ENCODE results near the gene ORC3. TPM values are rescaled to one million over a fixed set of nuclear protein-coding genes. Genes with fewer than 3 reads are reported as not detected.

Gene ORC3
- polyA plus RNA-seq, 4 donors = 9.5 to 31.6 (median 17.8) TPM

DNA sequence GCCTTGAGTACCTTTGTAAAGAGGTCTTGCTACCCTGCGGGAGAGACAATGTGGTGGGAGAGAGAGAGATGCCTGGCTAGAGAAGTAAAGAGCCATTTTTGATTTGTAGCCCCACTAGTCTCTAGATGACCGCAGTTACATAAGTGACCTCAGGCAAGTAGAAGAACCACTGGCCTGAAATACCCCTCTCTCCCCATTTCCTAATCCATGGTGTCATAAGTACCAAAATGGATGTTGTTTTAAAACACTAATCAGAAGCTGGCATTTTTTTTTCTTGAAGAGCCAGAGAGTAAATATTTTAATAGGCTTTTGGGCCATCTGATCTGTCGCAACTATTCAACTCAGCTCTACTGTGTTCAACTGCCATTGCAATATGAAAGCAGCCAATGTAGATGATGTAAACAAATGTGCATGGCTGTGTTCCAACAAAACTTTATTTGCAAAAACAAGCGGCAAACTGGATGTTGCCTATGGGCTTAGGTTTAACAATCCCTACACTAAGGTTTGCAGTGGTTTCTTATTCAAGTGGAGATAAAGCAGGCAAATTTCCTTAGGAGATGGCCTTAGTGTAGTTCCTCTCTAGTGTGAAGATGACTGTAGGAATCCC, 36.7 kb upstream of the ORC3 start:
- H3K4me1 ChIP-seq (ENCODE audit: control insufficient read depth in 3 of 3, insufficient read depth in 2 of 3, low read depth in 1 of 3, low read length in 2 of 3) = no peaks in the 10 kb centered on the region
- H3K9me3 ChIP-seq (ENCODE audit: control insufficient read depth in 2 of 2, insufficient read depth in 1 of 2, low read depth in 1 of 2, low read length in 1 of 2) = no peaks in the 10 kb centered on the region
- no peak overlapping the region for H3K4me3 ChIP-seq (ENCODE audit: low read depth in 1 of 3, low read length in 3 of 3)
- FAIRE-seq = no peak
- H3K36me3 ChIP-seq (ENCODE audit: control insufficient read depth in 3 of 3, insufficient read depth in 2 of 3, low read depth in 1 of 3, low read length in 3 of 3) = peaks cover 4 to 19% (median 4%) of the 10 kb centered on the region in 3 donors
- WGBS, 3 donors = 82 to 96% (median 95%) methylated on average over 4 of the region's 4 CpGs
- H3K27ac ChIP-seq (ENCODE audit: low read depth in 1 of 3, low read length in 2 of 3) = no peak overlapping the region
- DNase-seq = no peak
- no peaks in the 10 kb centered on the region for H3K27me3 ChIP-seq (ENCODE audit: control insufficient read depth in 3 of 3, insufficient read depth in 3 of 3, low read length in 3 of 3)

DNA sequence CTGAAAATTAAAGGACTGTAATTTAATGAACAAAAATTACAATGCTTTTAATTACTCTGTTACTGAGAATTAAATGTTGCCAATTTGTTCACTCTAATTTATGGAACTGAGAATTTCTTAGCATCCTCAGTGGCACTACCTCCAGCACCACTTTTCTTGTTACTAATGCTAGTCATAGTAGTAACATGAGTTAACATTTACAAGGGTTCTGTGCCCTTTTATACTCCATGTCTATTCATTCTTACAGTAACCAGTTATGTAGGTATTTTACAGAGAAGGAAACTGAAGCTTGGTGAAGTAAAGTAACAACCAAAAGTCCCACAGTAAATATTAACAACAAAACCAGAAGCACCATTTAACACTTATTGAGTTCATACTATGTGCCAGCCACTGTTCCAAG, 34.4 kb upstream of the ORC3 start:
- Histone ChIP-seq H3K27ac (ENCODE audit: low read depth in 1 of 3, low read length in 2 of 3) (no peak overlapping the region), H3K4me3 (ENCODE audit: low read depth in 1 of 3, low read length in 3 of 3) (no peak overlapping the region), H3K9me3 (ENCODE audit: control insufficient read depth in 2 of 2, insufficient read depth in 1 of 2, low read depth in 1 of 2, low read length in 1 of 2) (no peaks in the 10 kb centered on the region), H3K27me3 (ENCODE audit: control insufficient read depth in 3 of 3, insufficient read depth in 3 of 3, low read length in 3 of 3) (no peaks in the 10 kb centered on the region), H3K4me1 (ENCODE audit: control insufficient read depth in 3 of 3, insufficient read depth in 2 of 3, low read depth in 1 of 3, low read length in 2 of 3) (no peaks in the 10 kb centered on the region), H3K36me3 (ENCODE audit: control insufficient read depth in 3 of 3, insufficient read depth in 2 of 3, low read depth in 1 of 3, low read length in 3 of 3) (peaks cover 2 to 24% (median 5%) of the 10 kb centered on the region in 3 donors)
- no peak for DNase-seq
- FAIRE-seq = no peak

GRCh38 chr6:87558446-87558845, 31.5 kb upstream of the ORC3 start:
- H3K4me1 ChIP-seq (ENCODE audit: control insufficient read depth in 3 of 3, insufficient read depth in 2 of 3, low read depth in 1 of 3, low read length in 2 of 3) = no peaks in the 10 kb centered on the region
- H3K9me3 ChIP-seq (ENCODE audit: control insufficient read depth in 2 of 2, insufficient read depth in 1 of 2, low read depth in 1 of 2, low read length in 1 of 2) = no peaks in the 10 kb centered on the region
- DNase-seq (no peak), FAIRE-seq (no peak)
- H3K36me3 ChIP-seq (ENCODE audit: control insufficient read depth in 3 of 3, insufficient read depth in 2 of 3, low read depth in 1 of 3, low read length in 3 of 3) = peaks cover 4 to 26% (median 4%) of the 10 kb centered on the region in 3 donors
- H3K4me3 ChIP-seq (ENCODE audit: low read depth in 1 of 3, low read length in 3 of 3) = no peak overlapping the region
- no peak overlapping the region for H3K27ac ChIP-seq (ENCODE audit: low read depth in 1 of 3, low read length in 2 of 3)
- H3K27me3 ChIP-seq (ENCODE audit: control insufficient read depth in 3 of 3, insufficient read depth in 3 of 3, low read length in 3 of 3) = no peaks in the 10 kb centered on the region

DNA sequence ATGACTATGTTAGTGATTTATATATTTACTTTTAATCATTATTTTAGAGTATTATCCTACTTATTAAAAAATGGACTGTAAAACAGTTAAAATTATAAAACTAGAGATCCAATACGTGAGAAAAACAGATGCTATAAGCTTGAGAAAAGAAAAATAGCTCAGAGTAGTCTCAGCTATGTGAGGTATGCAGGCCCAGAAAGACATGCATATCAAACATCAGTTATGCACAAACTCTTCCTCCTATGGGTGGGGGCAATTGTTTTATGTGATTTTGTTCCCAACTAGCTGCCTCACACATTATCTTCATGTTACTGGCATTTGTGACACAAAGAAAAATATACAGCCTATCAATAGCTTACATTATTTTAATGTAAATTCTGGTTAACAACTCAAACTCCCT, 28.9 kb upstream of the ORC3 start:
- H3K9me3 ChIP-seq (ENCODE audit: control insufficient read depth in 2 of 2, insufficient read depth in 1 of 2, low read depth in 1 of 2, low read length in 1 of 2) = no peaks in the 10 kb centered on the region
- WGBS, 3 donors = 81 to 100% (median 100%) methylated on average over 1 of the region's 1 CpG
- no peak for DNase-seq
- H3K4me3 ChIP-seq (ENCODE audit: low read depth in 1 of 3, low read length in 3 of 3) = no peak overlapping the region
- H3K27me3 ChIP-seq (ENCODE audit: control insufficient read depth in 3 of 3, insufficient read depth in 3 of 3, low read length in 3 of 3) = no peaks in the 10 kb centered on the region
- no peaks in the 10 kb centered on the region for H3K4me1 ChIP-seq (ENCODE audit: control insufficient read depth in 3 of 3, insufficient read depth in 2 of 3, low read depth in 1 of 3, low read length in 2 of 3)
- no peak overlapping the region for H3K27ac ChIP-seq (ENCODE audit: low read depth in 1 of 3, low read length in 2 of 3)
- peaks cover 4 to 31% (median 4%) of the 10 kb centered on the region in 3 donors for H3K36me3 ChIP-seq (ENCODE audit: control insufficient read depth in 3 of 3, insufficient read depth in 2 of 3, low read depth in 1 of 3, low read length in 3 of 3)
- FAIRE-seq = no peak

- Histone ChIP-seq H3K36me3 (ENCODE audit: control insufficient read depth in 3 of 3, insufficient read depth in 2 of 3, low read depth in 1 of 3, low read length in 3 of 3) (peaks cover 0 to 8% (median 3%) of the 10 kb centered on the region in 3 donors), H3K4me3 (ENCODE audit: low read depth in 1 of 3, low read length in 3 of 3) (no peak overlapping the region), H3K9me3 (ENCODE audit: control insufficient read depth in 2 of 2, insufficient read depth in 1 of 2, low read depth in 1 of 2, low read length in 1 of 2) (no peaks in the 10 kb centered on the region), H3K27me3 (ENCODE audit: control insufficient read depth in 3 of 3, insufficient read depth in 3 of 3, low read length in 3 of 3) (no peaks in the 10 kb centered on the region), H3K27ac (ENCODE audit: low read depth in 1 of 3, low read length in 2 of 3) (peak overlapping the region in 1 of 3 donors; percentile 80), H3K4me1 (ENCODE audit: control insufficient read depth in 3 of 3, insufficient read depth in 2 of 3, low read depth in 1 of 3, low read length in 2 of 3) (peaks cover 0 to 38% (median 8%) of the 10 kb centered on the region in 3 donors)
- FAIRE-seq = peak; percentile 87
- peak; percentile 70 to 75 for DNase-seq
- 20 to 50% (median 37%) methylated on average over 4 of the region's 4 CpGs for WGBS, 3 donors
Measured at GRCh38 chr6:87572021-87572420, 17.9 kb upstream of the ORC3 start.

DNA sequence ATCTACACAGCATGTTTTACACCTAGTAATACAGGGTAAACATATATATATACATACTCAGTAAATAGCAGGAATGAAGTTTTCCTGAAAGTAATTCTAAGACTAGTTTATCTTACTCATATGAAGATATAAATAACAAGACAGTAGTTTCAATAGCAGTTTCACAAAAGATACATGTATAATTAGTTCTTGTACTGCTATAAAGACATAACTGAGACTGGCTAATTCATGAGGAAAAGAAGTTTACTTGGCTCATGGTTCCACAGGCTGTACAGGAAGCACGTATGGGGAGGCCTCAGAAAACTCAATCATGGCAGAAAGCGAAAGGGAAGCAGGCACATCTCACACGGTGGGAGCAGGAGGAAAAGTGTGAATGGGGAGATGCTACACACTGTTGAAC, 17.1 kb upstream of the ORC3 start:
- H3K4me3 ChIP-seq (ENCODE audit: low read depth in 1 of 3, low read length in 3 of 3) = no peak overlapping the region
- no peak for FAIRE-seq
- H3K9me3 ChIP-seq (ENCODE audit: control insufficient read depth in 2 of 2, insufficient read depth in 1 of 2, low read depth in 1 of 2, low read length in 1 of 2) = no peaks in the 10 kb centered on the region
- H3K36me3 ChIP-seq (ENCODE audit: control insufficient read depth in 3 of 3, insufficient read depth in 2 of 3, low read depth in 1 of 3, low read length in 3 of 3) = peaks cover 0 to 7% (median 3%) of the 10 kb centered on the region in 3 donors
- H3K27me3 ChIP-seq (ENCODE audit: control insufficient read depth in 3 of 3, insufficient read depth in 3 of 3, low read length in 3 of 3) = no peaks in the 10 kb centered on the region
- DNase-seq = peak in 1 of 2 donors; percentile 41
- peaks cover 0 to 38% (median 8%) of the 10 kb centered on the region in 3 donors for H3K4me1 ChIP-seq (ENCODE audit: control insufficient read depth in 3 of 3, insufficient read depth in 2 of 3, low read depth in 1 of 3, low read length in 2 of 3)
- 74 to 78% (median 77%) methylated on average over 3 of the region's 3 CpGs for WGBS, 3 donors
- peak overlapping the region in 2 of 3 donors; percentile 38 to 80 for H3K27ac ChIP-seq (ENCODE audit: low read depth in 1 of 3, low read length in 2 of 3)

GRCh38 chr6:87573307-87574024, 16.5 kb upstream of the ORC3 start:
- no peaks in the 10 kb centered on the region for H3K27me3 ChIP-seq (ENCODE audit: control insufficient read depth in 3 of 3, insufficient read depth in 3 of 3, low read length in 3 of 3)
- no peaks in the 10 kb centered on the region for H3K9me3 ChIP-seq (ENCODE audit: control insufficient read depth in 2 of 2, insufficient read depth in 1 of 2, low read depth in 1 of 2, low read length in 1 of 2)
- no peak for DNase-seq
- H3K27ac ChIP-seq (ENCODE audit: low read depth in 1 of 3, low read length in 2 of 3) = peak overlapping the region in 2 of 3 donors; percentile 38 to 80
- peaks cover 0 to 38% (median 8%) of the 10 kb centered on the region in 3 donors for H3K4me1 ChIP-seq (ENCODE audit: control insufficient read depth in 3 of 3, insufficient read depth in 2 of 3, low read depth in 1 of 3, low read length in 2 of 3)
- peaks cover 0 to 2% (median 0%) of the 10 kb centered on the region in 3 donors for H3K36me3 ChIP-seq (ENCODE audit: control insufficient read depth in 3 of 3, insufficient read depth in 2 of 3, low read depth in 1 of 3, low read length in 3 of 3)
- FAIRE-seq = no peak
- no peak overlapping the region for H3K4me3 ChIP-seq (ENCODE audit: low read depth in 1 of 3, low read length in 3 of 3)
- 93 to 95% (median 95%) methylated on average over 5 of the region's 5 CpGs for WGBS, 3 donors

DNA sequence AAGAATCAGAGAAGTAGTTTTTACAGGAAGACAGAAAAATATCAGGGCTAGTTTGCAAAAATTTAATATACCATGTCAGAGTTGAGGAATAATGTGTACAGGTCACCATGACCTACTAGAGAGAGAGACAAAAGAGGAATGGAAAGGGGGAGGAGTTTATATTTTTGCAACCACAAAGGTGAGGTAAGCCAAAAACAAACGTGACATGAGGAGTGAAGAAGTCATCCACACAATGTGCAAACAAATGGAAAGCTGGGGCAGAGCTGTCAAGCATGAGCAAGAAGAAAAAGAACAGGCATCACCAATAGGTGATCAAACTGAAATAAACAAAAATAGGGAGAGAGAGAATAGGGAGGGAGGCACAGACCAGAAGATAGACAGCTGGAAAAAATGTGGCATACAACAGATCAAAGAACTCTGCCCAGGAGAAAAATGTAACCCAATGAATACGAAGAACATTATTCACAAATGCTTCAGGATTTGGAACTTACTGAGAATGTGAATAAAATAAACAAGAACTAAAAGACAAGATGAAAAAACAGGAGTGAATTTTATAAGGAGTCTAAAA, 15.6 kb upstream of the ORC3 start:
- Histone ChIP-seq H3K9me3 (ENCODE audit: control insufficient read depth in 2 of 2, insufficient read depth in 1 of 2, low read depth in 1 of 2, low read length in 1 of 2) (no peaks in the 10 kb centered on the region), H3K27me3 (ENCODE audit: control insufficient read depth in 3 of 3, insufficient read depth in 3 of 3, low read length in 3 of 3) (no peaks in the 10 kb centered on the region), H3K4me3 (ENCODE audit: low read depth in 1 of 3, low read length in 3 of 3) (no peak overlapping the region), H3K36me3 (ENCODE audit: control insufficient read depth in 3 of 3, insufficient read depth in 2 of 3, low read depth in 1 of 3, low read length in 3 of 3) (peaks cover 0 to 4% (median 0%) of the 10 kb centered on the region in 3 donors), H3K27ac (ENCODE audit: low read depth in 1 of 3, low read length in 2 of 3) (no peak overlapping the region), H3K4me1 (ENCODE audit: control insufficient read depth in 3 of 3, insufficient read depth in 2 of 3, low read depth in 1 of 3, low read length in 2 of 3) (peaks cover 0 to 41% (median 8%) of the 10 kb centered on the region in 3 donors)
- DNase-seq (peak in 1 of 2 donors; percentile 3), FAIRE-seq (no peak)
- 58 to 59% (median 58%) methylated on average over 2 of the region's 2 CpGs for WGBS, 3 donors

All from small intestine (tissue), 7 donors.